ELR (cell line): Measurements from ENCODE around the gene PTCH1.

Source experiments
- DNase-seq: peaks from one replicate; pipeline ENCODE4 v3.0.0-alpha.2; 2015; ENCODE audit warnings: low read depth

Gene PTCH1

GRCh38 chr9:95462249-95463147 is 54.3 kb downstream of the PTCH1 start:
- DNase-seq, result peak; percentile 42

GRCh38 chr9:95461448-95462248 is 55.1 kb downstream of the PTCH1 start:
- DNase-seq, result no peak

DNA sequence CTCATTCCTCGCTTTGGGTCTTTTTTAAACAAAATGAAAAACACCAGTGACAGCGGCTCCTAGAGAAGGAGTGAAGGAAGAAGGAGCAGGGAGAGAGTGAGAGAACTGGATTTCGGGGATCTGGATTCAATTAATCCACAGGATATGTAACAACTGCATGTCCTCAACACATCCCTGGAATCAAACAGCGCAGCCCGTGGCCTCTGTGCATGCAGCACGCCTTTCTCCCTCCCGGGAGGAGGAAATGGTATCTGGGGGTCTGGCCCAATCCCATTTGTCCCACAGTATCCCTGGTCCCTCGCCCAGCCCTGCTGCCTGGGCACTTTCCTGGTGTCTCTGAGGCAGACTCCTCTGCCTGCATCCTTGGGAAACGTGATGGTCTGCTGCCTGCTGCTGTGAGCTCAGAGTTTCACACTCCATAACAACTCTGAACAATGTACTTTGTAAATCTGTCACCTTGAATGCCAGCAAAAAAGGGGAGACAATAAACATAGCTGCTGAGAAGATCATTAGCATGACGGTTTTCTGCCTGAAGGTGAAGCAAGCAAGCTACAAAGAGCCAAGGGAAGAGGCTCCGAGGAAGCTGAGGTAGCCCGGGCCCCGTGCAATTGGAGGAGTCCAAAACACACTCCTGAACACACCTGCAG is 56.1 kb downstream of the PTCH1 start:
- no peak for DNase-seq

DNA sequence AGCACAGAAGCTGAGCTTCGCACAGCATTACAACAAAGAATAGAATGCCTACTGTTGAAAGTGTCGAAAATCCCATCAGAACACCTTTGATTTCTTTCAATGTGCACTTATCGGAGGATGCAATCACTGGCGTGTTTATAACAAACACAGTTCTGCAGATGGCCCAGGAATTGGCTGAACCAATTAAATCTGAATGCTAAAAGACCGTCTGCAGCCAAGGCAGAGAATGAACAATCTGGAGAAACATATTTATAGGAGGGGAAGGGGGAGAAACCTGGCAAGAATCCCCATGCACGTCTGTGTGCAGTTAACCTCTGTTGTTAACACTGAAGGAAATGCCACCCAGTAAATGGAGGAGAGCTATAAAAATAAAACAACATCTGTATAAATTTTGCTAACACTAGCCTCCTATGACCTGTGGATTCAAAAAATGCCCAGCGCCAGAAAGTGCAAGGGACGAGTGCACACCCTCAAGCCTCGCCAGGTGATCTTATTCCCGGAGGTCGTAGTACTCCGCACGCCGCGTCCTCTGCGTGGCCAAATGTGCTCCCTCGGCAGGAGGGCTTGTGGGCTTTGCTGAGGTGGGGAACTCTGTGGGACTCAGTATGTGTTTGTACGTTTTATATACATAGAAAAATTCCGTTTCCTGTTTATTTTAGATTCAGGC is 56.8 kb downstream of the PTCH1 start:
- DNase-seq, result no peak

DNA sequence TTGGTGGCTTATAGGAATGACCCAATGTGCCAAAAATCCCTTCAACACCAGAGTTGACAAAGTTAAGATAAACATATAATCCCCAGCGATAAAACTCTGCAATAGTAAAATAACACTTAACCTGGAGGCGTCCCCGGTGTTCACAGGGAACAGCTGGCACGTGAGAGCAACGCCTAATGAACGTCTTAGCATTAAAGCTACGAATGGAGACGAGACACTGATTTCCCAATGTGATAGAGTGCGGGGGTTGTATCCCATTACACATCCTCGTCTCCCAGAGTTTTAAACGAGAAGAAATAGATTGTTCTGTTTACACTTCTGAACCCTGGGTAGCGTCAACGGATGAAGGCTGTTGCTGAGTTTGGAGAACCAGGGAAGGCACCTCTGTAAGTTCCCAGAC is 57.6 kb downstream of the PTCH1 start:
- DNase-seq, result no peak

- DNase-seq, result no peak
Measured at GRCh38 chr9:95458666-95459065, 58.1 kb downstream of the PTCH1 start.

- no peak for DNase-seq
Measured at GRCh38 chr9:95457769-95458168, 59.0 kb downstream of the PTCH1 start.

GRCh38 chr9:95455714-95456113 is 61.1 kb downstream of the PTCH1 start:
- no peak for DNase-seq

DNA sequence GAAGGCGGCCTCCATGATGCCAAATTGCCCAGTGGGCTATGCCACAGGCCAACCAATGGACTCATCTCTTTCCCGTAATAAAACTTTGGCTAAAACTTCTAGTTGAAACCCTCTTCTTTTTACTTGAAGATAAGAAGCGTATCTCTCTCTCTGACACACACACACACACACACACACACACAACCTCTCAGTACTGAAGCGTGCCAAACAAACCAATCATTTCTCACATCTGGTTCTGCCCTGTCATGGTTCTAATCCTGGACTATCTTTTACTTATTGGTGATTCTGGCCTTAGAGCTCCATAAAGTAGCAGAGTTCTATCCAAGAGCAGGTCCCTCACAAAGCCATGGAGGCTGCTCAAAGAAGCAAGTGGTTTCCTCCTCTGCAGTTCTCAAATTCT is 64.6 kb downstream of the PTCH1 start:
- DNase-seq, result no peak

- no peak for DNase-seq
Measured at GRCh38 chr9:95451065-95451426, 65.7 kb downstream of the PTCH1 start.

GRCh38 chr9:95450171-95451064 is 66.4 kb downstream of the PTCH1 start:
- no peak for DNase-seq

DNA sequence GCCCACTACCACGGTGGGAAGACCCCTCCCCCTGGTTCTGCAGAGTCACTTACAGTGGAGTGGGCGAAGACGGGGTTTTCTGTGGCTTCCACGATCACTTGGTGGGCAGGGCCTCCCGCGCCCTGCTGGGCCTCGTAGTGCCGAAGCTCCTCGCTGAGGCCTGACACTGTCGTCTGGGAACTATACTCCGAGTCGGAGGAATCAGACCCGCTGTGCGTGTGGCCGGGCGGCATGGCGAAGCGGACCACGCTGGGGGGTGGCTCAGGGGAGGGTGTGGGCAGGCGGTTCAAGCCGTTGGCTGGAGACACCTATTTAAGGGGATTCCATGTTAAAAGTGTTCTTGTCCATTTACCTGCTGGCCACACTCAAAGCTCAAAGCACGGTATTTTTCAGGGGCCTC is 67.8 kb downstream of the PTCH1 start:
- DNase-seq, result no peak

GRCh38 chr9:95447660-95448420 is 68.9 kb downstream of the PTCH1 start:
- DNase-seq, result no peak

GRCh38 chr9:95446984-95447383 is 69.8 kb downstream of the PTCH1 start:
- no peak for DNase-seq

GRCh38 chr9:95446259-95446658 is 70.5 kb downstream of the PTCH1 start:
- no peak for DNase-seq

GRCh38 chr9:95444160-95444559 is 72.6 kb downstream of the PTCH1 start:
- DNase-seq, result no peak

DNA sequence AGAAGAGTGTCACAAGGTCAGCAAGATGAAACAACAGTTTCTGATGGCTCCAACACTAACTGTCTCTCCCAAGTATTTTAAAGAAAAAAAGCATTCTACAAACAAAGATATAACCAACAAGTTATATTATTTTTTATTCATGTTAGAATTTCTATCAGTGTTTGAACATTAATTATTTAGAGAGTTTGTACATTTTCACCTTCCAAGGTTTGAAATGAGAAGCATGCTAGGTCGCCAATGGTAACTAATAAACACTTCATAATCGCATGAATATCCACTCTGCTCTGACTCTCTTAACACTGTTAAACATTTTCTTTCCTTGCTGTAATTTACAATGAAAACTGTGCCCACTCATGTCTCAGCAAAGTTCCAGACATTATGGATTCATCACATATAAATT is 73.5 kb downstream of the PTCH1 start:
- no peak for DNase-seq

DNA sequence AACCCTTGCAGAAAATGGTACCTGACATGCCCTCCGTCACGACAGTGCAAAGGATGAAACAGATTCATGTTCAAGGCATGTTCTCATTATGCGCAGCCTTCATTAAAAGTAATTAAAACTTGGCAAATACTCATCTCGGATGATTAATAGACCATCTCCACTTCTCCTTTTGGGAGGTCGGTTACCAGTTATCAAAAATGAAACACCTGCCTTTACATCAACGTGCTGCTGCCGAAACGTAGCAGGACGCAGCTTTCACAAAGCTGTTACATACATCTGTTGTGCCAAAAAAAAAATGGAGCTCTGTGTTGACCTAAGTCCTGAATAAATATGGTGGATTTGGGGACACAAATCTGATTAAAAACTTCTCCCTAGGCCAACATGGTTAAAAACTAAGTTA is 75.7 kb downstream of the PTCH1 start:
- no peak for DNase-seq

GRCh38 chr9:95440447-95440846 is 76.3 kb downstream of the PTCH1 start:
- no peak for DNase-seq

DNA sequence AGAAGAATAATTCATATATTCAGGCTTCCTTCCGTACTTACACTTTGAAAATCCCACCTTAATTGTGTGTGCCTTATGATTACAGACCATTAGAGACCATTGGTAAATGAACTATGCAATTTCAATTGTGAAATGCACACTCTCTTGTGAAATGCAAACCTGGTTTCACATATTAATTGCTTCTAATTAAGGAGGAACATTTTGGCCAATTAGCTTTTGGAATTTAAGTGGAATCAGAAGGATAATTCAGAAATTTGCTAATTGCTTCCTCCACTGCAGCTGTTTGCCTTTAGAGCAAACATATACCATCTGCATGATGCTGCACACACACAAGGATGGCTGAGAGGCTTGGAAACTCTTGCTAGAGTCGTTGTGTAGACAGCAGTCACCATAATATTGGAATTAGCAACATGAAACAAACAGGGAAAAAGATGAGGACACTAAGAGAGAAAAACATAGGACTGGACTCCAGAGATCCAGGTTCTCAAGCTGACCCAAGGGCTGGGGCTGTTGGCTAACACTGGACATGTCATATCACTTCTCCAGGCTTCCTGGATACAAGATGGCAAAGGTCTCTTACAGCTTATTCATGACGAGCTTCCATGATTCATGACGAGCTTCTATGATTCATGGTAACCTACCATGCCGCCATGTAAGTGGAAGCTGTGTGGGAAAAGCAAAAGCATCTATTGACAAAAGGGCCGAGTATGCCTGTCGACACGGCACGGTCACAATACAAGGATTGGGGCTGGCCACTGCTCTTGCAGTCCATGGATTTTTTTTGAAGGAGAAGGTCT is 78.0 kb downstream of the PTCH1 start:
- peak; percentile 5 for DNase-seq
